D721Med (cell line): ENCODE data around the gene ADAT3.

Experiments used
- DNase-seq: peaks from one replicate; pipeline ENCODE4 v3.0.0; 2011; ENCODE audit warnings: low spot score; ENCODE audit not compliant: insufficient read length
- FAIRE-seq: peaks from 2 replicates; lab custom pipeline; 2011; peaks lifted over from hg19 to GRCh38; lab: Jason Lieb, UNC
- CTCF ChIP-seq: IDR thresholded peaks from 2 replicates; pipeline ENCODE4 v1.5.1; 2012; ENCODE audit warnings: mild to moderate bottlenecking, control low read depth; ENCODE audit not compliant: insufficient read depth; ENCODE audit errors: missing control alignments

Gene ADAT3

DNA sequence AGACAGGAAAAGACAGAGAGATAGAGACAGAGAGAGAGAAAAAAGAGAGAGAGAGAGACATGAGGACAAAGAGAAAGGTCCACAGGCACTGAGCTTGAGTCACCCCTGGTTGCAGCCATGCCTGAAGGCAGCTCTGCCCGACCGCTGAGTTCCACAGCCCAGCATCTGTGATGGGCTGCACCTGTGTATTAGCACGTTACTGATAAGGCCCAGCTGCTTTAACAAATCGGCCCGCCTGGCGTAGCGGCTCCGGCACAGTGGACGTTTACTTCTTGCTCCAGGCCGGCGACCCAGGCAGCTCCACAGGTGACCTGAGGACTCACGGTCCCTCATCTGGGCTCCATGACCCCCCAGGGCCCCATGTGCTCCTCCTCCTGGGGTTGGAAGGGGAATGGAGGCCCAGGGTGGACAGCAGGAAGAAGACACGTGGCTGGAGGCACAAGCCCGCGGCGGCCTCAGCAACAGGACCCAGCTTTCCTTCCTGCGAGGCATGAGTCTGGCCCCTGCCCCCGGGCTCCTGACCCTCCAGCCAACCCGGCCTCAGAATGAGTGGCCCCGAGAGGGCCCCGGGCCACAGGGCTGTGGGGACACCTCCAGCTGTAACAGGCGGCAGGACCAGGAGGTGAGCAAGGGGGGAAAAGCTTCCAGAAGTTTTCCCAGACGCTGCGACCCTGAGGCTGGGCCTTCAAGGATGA lies 31.9 kb downstream of the ADAT3 start:
- TF ChIP-seq CTCF, result no peak
- DNase-seq (no peak), FAIRE-seq (no peak)

DNA sequence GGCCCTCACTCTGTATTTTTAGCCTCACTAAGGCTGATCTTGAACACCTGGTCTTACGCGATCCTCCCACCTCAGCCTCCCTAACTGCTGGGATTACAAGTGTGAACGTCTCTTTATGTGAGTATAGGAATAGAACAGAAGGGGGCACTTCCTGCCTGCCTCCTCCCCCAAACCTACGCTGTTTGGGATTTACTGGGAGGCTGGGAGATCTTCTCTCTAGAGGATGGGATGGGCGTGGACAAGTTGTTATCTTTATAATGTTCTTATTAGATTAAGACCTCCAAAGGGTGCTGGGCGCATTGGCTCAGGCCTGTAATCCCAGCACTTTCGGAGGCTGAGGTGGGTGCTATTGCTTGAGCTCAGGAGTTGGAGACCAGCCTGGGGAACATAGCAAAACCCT lies 32.9 kb downstream of the ADAT3 start:
- no peak for FAIRE-seq
- DNase-seq, result peak; percentile 92
- TF ChIP-seq CTCF, result peak; percentile 27

DNA sequence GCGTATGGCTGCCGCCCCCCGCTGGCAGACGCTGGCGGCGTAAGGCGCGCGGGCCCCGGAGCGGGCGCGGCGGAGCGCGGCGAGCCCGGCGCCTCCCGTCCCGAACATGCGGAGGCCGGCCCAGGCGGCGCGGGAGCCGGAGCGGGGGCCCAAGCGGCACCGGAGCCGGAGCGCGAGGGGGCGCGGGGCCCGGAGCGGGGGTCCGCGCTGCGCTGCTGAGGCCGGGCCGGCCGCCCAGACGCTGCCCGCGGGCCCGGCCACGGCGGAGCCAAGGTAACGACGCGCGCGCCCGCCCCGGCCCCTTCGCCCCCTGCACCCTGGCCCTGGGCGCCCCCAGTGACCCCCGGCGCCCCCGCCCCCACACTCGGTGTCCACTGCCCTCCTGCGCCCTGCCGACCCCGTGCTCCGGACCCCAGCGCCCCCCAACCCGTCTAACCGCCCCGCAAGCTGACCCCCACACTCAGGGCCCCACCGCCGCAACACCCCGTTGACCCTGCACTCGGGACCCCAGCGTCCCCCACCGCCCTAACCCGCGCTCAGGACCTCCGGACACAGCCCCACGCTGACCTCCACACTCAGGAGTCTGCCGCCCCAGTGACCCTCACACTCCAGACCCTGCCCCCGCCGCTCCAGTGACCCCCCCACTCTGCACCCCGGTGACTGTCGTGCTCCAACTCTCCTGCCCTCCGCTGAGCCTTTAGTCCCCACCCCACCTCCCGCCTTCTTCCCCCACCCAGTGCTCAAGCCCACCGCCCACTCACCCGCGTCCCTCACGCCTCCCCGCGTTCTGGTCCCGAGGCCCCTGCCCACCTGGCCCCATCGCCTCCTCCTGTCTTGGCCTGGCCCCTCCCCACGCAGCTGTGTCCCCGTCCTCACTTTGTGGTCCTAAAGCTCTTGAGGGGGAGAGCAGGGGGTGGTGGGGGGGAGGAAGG lies 36.2 kb downstream of the ADAT3 start, which contains the start of gene CSNK1G2:
TSS of gene CSNK1G2 (plus strand) at position 27 of the 932 bp plus-strand sequence. CDS start 28,601 bp downstream, outside the sequence.
- TF ChIP-seq CTCF, result peak; percentile 11
- DNase-seq (no peak), FAIRE-seq (no peak)

- no peak for TF ChIP-seq CTCF
- DNase-seq (peak; percentile 72), FAIRE-seq (no peak)
Measured at GRCh38 chr19:1942078-1942933, 37.1 kb downstream of the ADAT3 start.

DNA sequence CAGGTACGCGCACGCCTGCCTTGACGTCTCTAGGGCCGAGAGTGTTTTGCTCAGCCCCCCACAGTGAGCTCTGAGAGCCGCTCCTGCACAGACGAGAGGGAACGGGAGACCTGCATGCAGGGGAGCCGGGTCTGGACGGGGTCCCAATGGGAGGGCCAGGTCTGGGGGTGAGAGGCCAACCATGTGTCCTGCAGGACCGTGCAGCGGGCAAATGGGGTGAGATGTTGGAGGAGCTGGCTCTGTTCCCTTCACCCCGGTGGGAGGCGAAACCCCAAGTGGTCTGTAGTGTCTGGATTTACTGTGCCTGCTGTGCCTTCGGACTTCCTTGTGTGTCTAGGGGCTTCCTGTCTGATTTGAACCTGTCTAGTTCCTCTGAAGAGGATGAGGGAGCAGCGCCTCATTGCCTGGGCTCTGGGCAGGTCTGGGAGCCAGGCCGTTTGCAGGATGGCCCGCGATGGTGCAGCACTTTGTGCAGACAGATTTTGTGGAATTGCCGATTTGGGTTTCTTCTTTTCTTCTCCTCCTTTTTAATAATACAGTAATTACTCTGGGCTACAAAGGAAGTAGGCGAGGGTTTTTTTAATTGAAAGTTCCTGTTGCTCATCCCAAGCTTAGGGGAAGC lies 37.8 kb downstream of the ADAT3 start:
- no peak for TF ChIP-seq CTCF
- DNase-seq, result no peak
- FAIRE-seq, result no peak

DNA sequence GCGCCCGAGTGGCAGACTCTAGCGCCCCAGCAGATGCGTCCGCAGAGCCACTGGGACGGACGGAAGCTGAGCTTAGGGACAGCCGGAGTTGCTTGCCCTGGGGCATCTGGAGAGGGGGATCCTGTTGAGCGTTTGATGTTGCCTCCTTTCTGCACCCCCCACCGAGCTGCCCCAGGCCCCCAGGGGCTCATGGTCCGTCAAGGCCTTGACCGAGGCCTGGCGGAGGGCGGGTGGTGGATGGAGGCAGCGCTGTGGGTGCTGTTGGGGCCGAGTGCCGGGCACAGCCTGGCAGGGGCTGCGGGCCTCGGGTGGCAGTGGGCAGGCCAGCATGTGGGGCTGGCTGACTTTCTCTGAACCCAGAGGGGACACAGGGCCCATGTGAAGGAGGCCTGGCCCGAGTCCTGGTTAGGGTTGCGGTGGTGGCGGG lies 38.5 kb downstream of the ADAT3 start:
- no peak for FAIRE-seq
- no peak for TF ChIP-seq CTCF
- no peak for DNase-seq
